Suppressor macrophage treated with lipopolysaccharide for 4 hours (primary cell): ENCODE data around the gene ABTB2.
"Not testable (repeated sequence)": the region's sequence is repeated elsewhere in the genome, so short reads cannot be mapped to it uniquely, and the experiment has no call there.

ENCODE experiments used
- DNase-seq: peaks from one replicate; pipeline ENCODE4 v3.0.0-alpha.2; 2020

Gene ABTB2

DNA sequence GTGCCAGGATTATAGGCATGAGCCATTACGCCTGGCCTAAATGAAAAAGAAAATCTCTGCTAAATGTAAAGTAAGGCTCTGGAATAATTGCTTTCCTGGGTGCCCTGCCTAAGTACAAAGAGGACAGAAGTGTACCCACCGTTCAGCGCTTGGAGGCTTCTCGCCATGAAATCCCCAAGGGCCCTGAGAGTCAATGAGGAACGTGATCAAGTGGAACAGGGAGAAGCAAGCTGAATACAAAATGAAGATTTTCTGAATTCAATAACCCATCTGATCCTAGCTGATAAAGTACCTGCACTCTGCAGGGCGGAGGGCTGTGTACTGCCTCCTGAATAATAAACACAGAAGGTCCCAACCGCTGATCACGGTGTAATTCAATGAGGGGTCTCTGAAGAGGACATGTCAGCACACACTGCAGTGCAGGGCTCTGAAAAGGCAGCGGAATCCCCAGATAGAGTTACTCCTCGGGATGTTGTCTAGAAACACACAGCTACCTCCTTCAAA is 97.7 kb downstream of the ABTB2 start:
- no peak for DNase-seq

DNA sequence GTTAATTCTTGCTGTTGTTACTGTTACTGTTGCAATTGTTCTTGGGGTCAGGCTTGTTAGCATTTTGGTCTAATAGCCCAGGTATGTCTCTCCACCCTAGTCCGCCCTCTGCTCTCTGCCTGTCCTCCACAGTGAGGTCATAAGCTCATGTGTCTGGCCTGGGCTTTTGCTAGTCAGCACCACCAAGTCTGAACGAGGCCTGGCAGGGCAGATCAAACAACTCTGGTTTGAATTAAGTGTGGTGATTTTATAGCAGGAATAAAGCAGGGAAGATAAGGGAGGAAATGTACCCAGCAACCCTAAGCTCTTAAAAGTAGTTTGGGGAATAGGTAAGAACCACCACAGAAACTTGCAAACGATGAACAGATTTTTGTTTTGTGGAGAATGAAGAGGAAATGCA is 98.7 kb downstream of the ABTB2 start:
- no peak for DNase-seq

GRCh38 chr11:34256626-34257025 is 101.2 kb downstream of the ABTB2 start:
- no peak for DNase-seq

GRCh38 chr11:34256150-34256549 is 101.7 kb downstream of the ABTB2 start:
- DNase-seq, result no peak

- DNase-seq, result no peak
These were observed 102.7 kb downstream of the ABTB2 start for GRCh38 chr11:34255101-34255500.

DNA sequence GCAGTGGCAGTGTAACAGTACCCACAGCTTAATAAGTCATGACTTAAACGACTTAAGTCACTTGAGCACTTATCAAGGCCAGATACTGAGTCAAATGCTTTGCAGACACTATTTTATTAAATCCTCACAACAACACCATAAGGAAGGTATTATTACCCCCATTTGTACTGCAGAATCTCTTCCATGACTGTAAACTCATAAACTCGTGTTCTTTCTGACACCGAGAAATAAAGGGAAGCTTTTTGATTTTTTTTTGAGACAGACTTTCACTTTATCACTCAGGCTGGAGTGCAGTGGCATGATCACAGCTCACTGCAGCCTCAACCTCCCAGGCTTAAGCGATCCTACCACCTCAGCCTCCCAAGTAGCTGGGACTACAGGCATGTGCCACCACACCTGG is 103.8 kb downstream of the ABTB2 start:
- peak; percentile 33 for DNase-seq

DNA sequence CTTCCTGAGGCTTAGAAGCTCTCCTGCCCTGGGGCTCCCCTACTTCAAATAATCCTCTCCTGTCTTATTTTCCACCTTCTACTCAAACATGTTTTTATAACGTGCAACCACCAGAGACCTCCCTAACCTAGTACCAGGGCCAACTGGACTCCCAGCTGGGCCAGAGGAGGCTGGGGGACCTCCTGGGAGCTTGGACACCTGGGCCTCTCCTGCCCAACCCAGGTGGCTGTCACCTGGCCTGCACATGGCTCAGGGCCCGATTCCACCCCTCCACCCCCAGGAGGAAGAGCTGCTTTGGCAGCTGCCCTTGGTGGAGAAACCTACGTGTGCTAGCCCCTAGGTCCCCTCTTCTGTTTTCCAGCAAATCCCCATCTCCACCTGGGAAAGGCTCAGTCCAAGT is 105.2 kb downstream of the ABTB2 start:
- DNase-seq, result no peak

DNA sequence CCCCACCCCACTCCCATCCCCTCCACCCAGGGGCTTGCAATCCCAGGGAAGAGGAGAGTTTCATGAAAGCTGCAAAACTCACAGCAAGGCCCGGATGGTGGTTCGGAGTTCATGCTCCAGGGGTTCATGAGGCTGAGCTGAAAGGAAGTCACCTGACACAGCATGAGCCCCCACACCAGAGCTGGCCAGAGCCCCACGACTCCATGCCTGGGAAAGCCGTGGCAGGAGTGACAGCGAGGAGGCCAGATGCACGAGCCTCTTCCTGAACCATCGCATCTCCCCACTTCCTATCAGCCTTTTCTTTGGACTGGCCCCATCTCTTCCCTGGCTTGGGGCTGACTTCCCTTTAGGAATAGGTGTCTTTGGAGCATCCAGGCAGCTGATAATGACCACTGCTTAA is 105.8 kb downstream of the ABTB2 start:
- no peak for DNase-seq

DNA sequence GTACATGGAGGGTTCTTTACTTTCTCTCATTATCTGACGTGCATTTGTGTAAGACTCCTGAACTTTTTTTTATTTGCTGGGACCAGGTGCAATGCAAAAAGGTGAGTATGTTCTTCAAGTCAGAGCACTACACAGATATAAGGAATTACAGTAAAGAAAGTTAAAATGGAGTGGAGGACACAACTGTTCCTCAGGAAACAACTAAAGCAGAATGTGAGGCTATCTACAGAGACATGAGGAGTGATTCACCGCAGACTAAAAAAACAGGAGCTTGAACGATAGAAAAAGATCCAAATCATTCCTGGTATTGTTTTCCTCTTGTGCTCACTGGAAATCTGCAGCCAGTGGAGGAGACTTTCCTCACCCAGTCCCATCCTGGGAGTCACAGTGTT is 106.2 kb downstream of the ABTB2 start:
- no peak for DNase-seq

- peak; percentile 95 for DNase-seq
These were observed 106.8 kb downstream of the ABTB2 start for GRCh38 chr11:34250732-34251588.

DNA sequence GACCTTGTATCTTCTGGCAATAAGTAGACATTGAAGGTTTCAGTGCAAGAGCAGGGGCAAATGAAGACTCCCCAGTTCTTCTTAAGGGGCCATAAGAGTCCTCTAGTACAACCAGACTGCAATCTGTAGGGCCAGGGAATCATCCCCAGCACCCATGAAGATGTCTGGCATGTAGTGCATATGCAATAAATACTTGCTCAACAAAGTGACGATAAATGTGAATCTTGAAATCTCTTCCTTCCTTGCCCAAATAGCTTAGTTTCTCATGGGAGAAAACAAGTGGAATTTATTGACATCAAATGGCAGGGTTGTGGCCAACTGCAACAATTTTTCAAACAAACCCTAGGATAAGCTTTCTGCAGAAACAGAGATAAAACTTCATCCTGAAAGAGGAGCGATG is 107.6 kb downstream of the ABTB2 start:
- peak; percentile 31 for DNase-seq

GRCh38 chr11:34249439-34249838 is 108.4 kb downstream of the ABTB2 start:
- DNase-seq, result no peak

DNA sequence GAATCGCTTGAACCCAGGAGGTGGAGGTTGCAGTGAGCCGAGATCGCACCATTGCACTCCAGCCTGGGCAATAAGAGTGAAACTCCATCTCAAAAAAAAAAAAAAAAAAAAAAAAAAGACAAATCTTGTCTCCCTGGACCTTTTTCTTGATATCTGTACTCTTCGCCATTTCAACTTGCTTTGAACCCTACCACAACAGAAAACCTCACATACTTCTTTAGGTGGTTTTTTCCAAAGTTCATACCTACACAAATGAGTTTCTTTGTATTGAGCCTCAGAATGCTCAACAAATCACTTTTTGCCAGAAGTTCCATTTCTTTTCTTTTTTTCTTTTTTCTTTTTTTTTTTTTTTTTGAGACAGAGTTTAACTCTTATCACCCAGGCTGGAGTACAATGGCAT is 111.3 kb downstream of the ABTB2 start:
- DNase-seq, result not testable (repeated sequence)

- DNase-seq, result no peak
These were observed 112.8 kb downstream of the ABTB2 start for GRCh38 chr11:34245041-34245440.

DNA sequence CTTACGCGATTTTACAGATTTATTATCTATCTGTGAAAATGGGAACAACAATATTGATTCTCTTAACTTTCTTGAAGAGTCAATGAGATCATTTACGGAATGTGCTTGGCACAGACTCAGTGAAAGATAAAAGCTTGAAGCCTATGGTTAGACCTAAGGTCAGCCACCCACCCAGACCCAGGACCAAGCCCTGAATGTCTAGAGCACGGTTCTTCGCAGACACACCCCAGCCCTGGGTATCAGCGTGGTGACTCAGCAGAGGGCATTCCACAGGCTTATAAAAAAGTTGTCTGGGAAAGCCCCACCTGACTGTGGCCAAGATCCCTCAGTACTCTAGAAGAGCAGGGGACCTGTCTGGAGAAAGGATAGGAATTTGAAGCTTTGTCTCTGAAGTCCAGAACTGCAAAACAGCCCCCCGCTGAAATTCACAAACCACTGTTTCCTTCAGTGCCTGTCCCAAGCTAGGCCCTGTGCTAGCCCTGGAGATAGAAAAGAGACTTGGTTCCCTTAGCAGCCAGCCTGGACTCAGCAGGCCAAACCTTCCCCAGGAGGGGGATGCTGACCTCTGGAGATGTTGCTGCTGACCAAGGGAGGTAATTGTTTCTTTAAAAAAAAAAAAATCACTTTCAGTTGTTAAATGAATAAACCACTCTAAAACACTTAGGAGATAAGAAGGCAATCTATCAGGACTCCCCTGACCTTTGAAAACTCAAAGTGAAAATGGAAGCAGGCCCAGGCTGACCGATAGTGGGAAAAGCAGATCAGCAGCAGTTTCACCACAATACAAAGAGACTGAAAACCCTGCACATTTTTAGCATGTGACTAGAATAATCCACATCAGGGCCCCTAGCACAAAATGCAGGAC is 114.0 kb downstream of the ABTB2 start:
- DNase-seq, result peak; percentile 88

DNA sequence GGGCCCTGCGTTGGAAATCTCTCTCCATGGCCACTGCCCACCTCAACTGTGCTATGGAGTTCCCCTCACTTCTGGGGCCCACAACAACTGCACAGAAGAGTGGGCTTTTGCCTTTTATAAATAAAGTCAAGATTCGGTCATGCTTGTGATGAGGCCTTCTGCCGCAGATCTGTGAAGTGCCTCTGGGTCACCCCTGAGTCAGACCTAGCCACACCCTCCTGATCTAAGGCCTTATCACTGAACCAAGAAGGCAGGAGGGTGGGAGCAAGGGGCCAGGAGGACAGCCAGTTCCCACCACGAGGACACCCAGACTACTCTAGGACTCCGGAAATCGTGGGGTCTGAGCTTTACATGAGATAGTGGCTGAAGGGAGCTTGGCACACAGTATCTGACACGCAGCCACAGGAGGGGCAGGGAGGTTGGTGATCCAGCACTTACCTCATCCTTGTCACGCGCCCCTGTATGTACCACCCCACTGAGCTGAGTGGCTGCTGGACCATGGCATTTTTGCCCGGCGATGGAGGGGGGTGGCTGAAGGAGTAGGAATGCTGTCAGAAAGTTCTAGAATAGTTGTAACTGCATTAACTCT is 115.7 kb downstream of the ABTB2 start:
- DNase-seq, result no peak

DNA sequence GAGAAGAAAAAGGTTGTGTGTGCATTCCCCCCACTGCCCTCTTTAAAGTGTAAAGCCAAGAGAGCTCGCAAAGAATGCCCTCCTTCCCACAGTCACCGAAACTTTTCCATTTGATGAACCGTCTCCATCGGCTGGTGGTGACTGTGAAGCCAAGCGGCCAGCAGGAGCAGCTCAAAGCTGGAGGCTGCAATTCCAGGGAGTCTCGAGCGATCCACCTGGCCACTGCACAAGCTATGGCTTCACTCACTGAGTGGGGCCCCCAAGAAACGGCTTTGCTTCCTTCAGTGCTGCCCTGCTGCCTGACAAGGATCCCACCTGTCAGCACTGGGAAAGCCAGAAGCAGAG is 117.7 kb downstream of the ABTB2 start:
- DNase-seq, result no peak

DNA sequence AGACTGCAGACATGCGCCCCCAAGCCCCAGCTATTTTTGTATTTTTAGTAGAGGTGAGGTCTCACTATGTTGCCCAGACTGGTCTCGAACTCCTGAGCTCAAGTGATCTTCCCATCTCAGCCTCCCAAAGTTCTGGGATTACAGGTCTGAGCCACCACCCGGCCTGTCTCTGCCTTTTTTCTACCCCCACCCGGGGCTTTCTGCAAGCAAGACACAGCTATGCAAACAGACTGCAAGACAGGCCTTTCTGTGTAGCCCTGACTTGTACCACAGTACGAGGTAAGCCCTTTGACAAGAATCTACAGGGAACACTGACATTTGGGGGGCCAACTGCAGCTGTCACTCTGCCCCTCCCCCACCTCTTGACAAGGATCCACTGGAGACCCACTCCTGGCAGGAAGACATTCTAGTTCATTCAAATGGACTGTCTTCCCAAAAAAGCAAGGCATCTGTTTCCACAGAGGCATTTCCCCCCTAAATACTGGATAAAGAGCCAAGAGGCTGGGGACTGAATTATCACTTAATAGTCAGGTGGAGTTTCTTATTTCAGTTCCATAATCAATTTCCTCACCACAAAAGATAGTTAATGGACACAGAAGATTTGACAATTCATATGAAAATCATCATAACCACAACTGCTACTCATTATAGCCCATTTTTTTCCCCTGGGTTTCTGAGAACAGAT is 118.2 kb downstream of the ABTB2 start:
- DNase-seq, result no peak

DNA sequence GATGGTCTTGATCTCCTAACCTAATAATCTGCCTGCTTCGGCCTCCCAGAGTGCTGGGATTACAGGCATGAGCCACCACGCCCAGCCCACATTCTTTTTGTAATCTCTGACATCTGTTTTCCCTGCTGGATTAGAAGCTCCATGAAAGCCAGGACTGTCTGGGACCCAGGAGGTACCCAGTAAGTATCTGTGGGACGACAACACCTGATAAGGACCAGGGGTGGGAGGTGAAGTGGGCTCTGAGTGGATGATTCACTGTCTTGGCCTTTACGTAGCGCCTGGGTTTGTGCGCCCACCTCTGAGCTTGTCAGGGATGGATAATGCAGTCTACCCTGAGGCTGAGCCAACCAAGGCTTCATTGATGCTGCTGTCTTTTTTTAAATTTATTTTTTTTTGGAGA is 118.8 kb downstream of the ABTB2 start:
- no peak for DNase-seq

DNA sequence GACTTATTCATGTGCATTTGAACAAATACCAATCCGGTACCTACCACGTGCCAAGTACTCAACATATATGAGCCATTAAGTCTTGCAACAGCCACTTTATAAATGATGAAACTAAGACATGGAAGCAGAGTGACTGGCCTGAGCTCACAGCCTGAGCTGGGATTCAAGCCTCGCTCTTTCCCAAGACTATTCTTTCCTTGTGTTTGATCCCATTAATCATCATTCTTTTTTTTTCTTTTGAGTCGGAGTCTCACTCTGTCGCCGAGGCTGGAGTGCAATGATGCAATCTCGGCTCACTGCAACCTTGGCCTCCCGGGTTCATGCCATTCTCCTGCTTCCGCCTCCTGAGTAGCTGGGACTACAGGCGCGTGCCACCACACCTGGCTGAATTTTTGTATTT is 119.3 kb downstream of the ABTB2 start:
- DNase-seq, result peak; percentile 38

GRCh38 chr11:34236572-34236971 is 121.2 kb downstream of the ABTB2 start:
- no peak for DNase-seq

DNA sequence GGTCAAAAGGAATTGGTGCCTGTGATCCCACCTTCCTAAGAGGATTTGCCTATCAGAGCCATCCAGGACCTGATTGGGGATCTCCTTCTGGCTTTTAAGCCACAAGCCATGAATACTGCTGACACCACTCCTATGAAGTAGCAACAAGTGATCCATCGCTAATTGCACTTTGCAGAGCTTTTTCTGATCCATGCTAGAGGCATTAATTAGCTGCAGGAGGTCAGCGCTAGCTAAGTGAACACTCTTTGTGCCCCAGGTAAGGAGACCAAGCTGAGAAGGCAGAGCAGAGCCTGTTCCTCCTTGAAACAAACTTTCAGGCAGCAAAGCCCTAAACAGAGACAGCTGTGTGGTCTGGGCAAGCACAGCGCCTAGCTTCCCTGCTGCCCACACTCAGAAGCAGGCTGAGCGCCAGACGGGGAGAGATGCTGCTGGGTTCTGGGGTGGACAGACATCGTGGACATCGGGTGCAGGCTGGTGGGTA is 122.2 kb downstream of the ABTB2 start:
- no peak for DNase-seq

GRCh38 chr11:34235189-34235588 is 122.6 kb downstream of the ABTB2 start:
- DNase-seq, result no peak
